Measurements from ENCODE around the gene SNN.

DNA sequence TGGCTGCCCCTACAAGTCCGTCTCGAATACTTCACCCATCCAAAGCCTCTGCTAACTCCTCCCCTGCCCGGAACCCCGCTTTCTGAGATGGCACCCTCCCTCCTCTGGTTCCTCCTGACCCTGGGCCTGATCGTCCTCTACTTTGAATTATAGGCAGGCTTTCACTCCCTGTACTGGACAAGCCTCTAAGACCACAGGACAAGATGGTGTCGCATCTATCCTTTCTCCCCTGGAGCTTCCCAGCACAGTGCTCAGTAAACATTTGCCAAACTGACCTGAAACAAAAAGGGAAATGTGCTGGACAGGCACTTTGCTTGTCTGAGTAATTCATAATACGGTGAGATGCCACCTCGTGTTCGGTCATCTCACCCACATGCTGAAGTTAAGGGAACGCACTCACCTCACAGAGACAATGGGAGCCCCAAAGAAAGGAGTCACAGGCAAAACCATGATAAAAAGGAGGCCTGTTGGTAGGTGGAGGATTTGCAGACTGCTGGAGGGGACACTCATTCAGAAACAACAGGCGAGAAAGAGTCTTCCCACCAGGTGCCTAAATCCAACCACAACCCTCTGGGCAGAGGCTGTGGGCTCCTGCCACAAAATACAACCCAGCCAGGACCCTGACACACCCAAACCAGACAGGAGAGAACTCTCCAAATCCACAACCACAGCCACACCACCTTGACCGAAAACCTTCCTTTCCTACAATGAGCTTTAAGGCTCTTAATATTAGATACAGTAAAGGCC lies 28.2 kb downstream of the SNN start:
- TF ChIP-seq, protein P1, sequence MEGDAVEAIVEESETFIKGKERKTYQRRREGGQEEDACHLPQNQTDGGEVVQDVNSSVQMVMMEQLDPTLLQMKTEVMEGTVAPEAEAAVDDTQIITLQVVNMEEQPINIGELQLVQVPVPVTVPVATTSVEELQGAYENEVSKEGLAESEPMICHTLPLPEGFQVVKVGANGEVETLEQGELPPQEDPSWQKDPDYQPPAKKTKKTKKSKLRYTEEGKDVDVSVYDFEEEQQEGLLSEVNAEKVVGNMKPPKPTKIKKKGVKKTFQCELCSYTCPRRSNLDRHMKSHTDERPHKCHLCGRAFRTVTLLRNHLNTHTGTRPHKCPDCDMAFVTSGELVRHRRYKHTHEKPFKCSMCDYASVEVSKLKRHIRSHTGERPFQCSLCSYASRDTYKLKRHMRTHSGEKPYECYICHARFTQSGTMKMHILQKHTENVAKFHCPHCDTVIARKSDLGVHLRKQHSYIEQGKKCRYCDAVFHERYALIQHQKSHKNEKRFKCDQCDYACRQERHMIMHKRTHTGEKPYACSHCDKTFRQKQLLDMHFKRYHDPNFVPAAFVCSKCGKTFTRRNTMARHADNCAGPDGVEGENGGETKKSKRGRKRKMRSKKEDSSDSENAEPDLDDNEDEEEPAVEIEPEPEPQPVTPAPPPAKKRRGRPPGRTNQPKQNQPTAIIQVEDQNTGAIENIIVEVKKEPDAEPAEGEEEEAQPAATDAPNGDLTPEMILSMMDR (IDR thresholded peaks at IDR 0.05): no peak
- TF ChIP-seq ZFX (IDR thresholded peaks at IDR 0.05; ENCODE audit: borderline replicate concordance): no peak

Measured in 22Rv1 (cell line).